Measurements from ENCODE around the gene BRINP1.

DNA sequence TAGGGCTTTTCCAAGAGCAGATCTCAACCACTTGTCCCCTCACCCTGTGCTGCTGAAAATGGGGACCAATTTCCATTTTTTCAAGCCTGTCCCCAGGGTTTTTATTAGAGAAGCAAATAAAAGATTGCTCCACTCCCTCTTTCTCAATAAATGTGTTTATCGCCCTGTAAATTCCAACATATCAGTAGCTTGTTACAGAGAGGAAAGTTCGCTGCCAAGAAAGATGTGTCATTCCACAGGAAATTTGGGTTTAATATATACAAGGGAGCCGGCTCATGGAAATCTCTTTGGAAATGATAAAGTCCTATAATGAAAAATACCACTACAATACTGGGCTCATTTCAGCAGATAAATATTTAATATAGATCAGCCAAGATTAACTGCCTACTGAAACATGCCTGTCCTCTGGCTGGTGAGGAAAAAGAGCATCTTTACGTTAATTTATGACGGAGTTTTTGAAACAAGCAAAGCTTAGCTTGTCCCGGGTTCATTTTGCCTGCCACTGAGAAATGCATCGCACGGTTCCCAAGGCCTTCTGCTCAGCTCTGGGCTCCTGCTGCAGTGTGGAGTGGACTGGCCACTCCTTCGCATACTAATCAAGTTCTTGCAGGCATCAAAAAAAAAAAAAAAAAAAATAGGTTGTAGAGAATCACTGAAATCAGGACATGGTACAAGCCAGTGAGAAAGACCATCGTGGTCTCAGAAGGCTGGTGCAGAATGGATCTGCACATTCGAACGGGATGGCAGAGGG lies 84.5 kb downstream of the BRINP1 start:
- TF ChIP-seq POLR2A (IDR thresholded peaks at IDR 0.05; ENCODE audit: low read depth, low read length) (no peak), EZH2 (IDR thresholded peaks at IDR 0.05; ENCODE audit: borderline replicate concordance, low read depth, low read length, severe bottlenecking) (no peak), MYC (IDR thresholded peaks at IDR 0.05; ENCODE audit: low read depth, low read length) (no peak), JUN (IDR thresholded peaks at IDR 0.05; ENCODE audit: borderline replicate concordance, insufficient read depth, insufficient read length, low read depth) (no peak), GATA2 (IDR thresholded peaks at IDR 0.05; ENCODE audit: insufficient read depth, insufficient read length, low read depth, low read length) (no peak), POLR2AphosphoS5 (IDR thresholded peaks at IDR 0.05; ENCODE audit: insufficient read depth, low read depth, low read length) (no peak), FOS (IDR thresholded peaks at IDR 0.05; ENCODE audit: borderline replicate concordance, insufficient read depth, low read length) (no peak)
- TF ChIP-seq, protein P1, sequence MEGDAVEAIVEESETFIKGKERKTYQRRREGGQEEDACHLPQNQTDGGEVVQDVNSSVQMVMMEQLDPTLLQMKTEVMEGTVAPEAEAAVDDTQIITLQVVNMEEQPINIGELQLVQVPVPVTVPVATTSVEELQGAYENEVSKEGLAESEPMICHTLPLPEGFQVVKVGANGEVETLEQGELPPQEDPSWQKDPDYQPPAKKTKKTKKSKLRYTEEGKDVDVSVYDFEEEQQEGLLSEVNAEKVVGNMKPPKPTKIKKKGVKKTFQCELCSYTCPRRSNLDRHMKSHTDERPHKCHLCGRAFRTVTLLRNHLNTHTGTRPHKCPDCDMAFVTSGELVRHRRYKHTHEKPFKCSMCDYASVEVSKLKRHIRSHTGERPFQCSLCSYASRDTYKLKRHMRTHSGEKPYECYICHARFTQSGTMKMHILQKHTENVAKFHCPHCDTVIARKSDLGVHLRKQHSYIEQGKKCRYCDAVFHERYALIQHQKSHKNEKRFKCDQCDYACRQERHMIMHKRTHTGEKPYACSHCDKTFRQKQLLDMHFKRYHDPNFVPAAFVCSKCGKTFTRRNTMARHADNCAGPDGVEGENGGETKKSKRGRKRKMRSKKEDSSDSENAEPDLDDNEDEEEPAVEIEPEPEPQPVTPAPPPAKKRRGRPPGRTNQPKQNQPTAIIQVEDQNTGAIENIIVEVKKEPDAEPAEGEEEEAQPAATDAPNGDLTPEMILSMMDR (IDR thresholded peaks at IDR 0.05; ENCODE audit: extremely low read depth in 1 of 2, insufficient read depth in 1 of 2, low read depth in 1 of 2, low read length in 2 of 2): no peak
- TF ChIP-seq, protein P2, sequence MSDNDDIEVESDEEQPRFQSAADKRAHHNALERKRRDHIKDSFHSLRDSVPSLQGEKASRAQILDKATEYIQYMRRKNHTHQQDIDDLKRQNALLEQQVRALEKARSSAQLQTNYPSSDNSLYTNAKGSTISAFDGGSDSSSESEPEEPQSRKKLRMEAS (IDR thresholded peaks at IDR 0.05; ENCODE audit: insufficient read depth, insufficient read length): no peak

Measured in endothelial cell of umbilical vein (primary cell).